Chondrocyte (in vitro differentiated cells): ENCODE data around the gene CCDC136. TPM values are rescaled to one million over a fixed set of nuclear protein-coding genes. Genes with fewer than 3 reads are reported as not detected.

Experiments used
- DNase-seq: peaks from one replicate; pipeline ENCODE4 v3.0.0; 2021; ENCODE audit warnings: mixed read lengths, low spot score
- H3K27ac Mint-ChIP-seq: one replicate; pipeline ENCODE4 v1.8.0; 2021; ENCODE audit warnings: mild to moderate bottlenecking, moderate library complexity, mixed read lengths; ENCODE audit not compliant: unreplicated experiment
- H3K27me3 Mint-ChIP-seq: 2 replicates; pipeline ENCODE4 v1.8.0; 2021; ENCODE audit warnings: low read depth, mixed read lengths
- H3K36me3 Mint-ChIP-seq: 2 replicates; pipeline ENCODE4 v1.8.0; 2021; ENCODE audit warnings: low read depth, mixed read lengths
- H3K4me1 Mint-ChIP-seq: 2 replicates; pipeline ENCODE4 v1.8.0; 2021; ENCODE audit warnings: low read depth, mild to moderate bottlenecking, mixed read lengths
- H3K4me3 Mint-ChIP-seq: one replicate; pipeline ENCODE4 v1.8.0; 2021; ENCODE audit warnings: mild to moderate bottlenecking, moderate library complexity, mixed read lengths; ENCODE audit not compliant: unreplicated experiment
- H3K9me3 Mint-ChIP-seq: 2 replicates; pipeline ENCODE4 v1.8.0; 2021; ENCODE audit warnings: low read depth, mixed read lengths
- total RNA-seq: library from RNA; stranded (reverse); gene quantifications from 3 replicates; pipeline ENCODE4 v1.2.1, GENCODE V29; 2021
- TF ChIP-seq, protein P1 (sequence below): fragments of 200-600 bp; sonication (generic); IDR thresholded peaks from 2 replicates; pipeline ENCODE4 v1.5.0; 2021; ENCODE audit warnings: antibody characterized with exemption, mild to moderate bottlenecking, moderate library complexity

CCDC136 gene
- total RNA-seq, 1 donor from 2014 or later = 8.5 TPM

DNA sequence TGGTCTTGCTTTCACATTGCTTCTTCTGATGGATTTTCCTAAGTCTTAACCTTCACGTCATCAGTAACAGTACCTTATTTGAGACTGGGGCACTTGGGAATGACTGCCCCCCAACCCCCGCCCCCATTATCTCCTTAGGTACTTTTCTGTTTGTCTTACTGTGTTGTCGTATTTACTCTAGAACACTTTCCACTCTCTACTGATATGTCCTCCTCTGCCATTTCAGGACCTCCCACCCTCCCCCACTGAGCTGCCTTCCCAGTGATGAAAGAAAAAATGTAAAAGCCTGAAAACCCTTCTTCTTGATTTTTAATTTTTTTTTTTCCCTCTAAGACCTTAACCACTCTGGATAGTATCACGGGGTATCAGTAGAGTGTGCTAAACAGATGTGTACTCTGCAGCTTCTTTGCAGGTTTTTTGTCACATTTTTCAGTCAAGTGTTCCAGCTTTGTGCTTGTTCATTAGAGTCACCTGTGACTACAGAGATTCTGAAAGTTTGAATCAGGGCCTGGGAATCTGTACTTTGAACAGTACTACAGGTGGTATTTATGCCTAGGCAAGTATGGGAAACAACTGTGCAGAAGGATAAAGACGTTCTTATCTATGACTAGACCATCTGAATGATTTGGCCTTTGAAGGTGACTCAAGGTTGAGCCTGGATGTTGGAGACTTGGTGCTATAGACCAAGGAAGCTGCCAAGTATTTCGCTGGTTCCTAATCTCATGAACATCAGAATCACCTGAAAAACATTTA, 44.3 kb upstream of the CCDC136 start:
- H3K4me1 Mint-ChIP-seq = peaks cover 62% of the 10 kb centered on the region
- no peak for DNase-seq
- H3K4me3 Mint-ChIP-seq = no peak overlapping the region
- TF ChIP-seq, protein P1, sequence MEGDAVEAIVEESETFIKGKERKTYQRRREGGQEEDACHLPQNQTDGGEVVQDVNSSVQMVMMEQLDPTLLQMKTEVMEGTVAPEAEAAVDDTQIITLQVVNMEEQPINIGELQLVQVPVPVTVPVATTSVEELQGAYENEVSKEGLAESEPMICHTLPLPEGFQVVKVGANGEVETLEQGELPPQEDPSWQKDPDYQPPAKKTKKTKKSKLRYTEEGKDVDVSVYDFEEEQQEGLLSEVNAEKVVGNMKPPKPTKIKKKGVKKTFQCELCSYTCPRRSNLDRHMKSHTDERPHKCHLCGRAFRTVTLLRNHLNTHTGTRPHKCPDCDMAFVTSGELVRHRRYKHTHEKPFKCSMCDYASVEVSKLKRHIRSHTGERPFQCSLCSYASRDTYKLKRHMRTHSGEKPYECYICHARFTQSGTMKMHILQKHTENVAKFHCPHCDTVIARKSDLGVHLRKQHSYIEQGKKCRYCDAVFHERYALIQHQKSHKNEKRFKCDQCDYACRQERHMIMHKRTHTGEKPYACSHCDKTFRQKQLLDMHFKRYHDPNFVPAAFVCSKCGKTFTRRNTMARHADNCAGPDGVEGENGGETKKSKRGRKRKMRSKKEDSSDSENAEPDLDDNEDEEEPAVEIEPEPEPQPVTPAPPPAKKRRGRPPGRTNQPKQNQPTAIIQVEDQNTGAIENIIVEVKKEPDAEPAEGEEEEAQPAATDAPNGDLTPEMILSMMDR = no peak
- peaks cover 26% of the 10 kb centered on the region for H3K36me3 Mint-ChIP-seq
- H3K27me3 Mint-ChIP-seq = no peaks in the 10 kb centered on the region
- H3K27ac Mint-ChIP-seq = peak overlapping the region; percentile 72
- H3K9me3 Mint-ChIP-seq = no peaks in the 10 kb centered on the region

DNA sequence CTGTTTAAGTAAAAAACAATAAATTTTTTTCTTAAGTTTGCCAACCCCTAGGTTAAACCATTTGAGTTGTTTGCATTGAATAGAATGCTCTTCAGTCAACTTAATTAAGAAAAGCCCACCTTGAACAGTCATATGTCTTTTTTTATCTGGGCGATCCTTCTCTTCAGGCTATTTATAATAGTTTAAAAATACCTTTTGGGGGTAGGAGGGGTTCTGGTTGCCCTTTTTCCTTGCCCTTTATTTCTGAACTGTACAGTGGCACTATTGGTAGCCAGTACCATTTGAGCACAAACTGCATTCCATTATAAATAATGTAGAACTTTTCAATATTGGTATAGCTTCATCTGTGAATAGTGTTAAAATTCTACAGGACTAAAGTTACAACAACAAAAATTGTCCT, 39.5 kb upstream of the CCDC136 start:
- H3K27me3 Mint-ChIP-seq = no peaks in the 10 kb centered on the region
- no peak overlapping the region for H3K27ac Mint-ChIP-seq
- peaks cover 37% of the 10 kb centered on the region for H3K36me3 Mint-ChIP-seq
- TF ChIP-seq, protein P1 = no peak
- H3K4me3 Mint-ChIP-seq = no peak overlapping the region
- H3K4me1 Mint-ChIP-seq = peaks cover 58% of the 10 kb centered on the region
- H3K9me3 Mint-ChIP-seq = no peaks in the 10 kb centered on the region
- no peak for DNase-seq

DNA sequence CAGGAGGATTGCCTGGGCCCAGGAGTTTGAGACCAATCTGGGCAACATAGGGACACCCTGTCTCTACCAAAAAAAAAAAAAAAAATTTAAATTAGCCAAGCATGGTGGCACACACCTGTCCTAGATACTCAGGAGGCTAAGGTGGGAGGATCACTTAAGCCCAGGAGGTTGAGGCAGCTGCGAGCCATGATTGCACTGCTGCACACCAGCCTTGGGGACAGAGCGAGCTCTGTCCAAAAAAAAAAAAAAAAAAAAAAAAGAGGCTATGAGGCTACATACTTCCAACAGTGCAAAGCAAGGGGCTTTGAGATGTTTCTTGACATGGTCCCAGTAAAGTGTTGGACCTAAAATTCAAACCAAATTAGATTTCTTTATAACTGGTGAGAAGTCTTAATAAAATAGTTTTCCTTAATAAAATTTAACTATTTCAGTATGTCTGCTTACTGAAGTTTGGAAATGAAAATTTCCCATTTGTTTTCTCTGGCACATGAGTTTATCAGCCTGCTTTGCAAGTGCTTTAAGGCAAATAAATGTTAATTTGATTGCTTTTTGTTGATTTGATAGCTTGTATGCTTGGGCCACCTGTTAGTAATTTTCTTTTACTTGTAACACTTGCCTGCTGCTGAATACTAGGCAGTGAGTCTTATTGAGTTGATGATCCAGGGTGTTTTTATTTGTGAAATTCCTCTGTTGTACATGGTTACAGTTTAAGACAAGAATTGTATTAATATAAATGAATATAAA, 36.5 kb upstream of the CCDC136 start:
- Mint-ChIP-seq H3K4me3 (no peak overlapping the region), H3K27ac (peak overlapping the region; percentile 80), H3K27me3 (no peaks in the 10 kb centered on the region), H3K9me3 (no peaks in the 10 kb centered on the region), H3K4me1 (peaks cover 51% of the 10 kb centered on the region), H3K36me3 (peaks cover 26% of the 10 kb centered on the region)
- DNase-seq = no peak
- TF ChIP-seq, protein P1 = no peak

DNA sequence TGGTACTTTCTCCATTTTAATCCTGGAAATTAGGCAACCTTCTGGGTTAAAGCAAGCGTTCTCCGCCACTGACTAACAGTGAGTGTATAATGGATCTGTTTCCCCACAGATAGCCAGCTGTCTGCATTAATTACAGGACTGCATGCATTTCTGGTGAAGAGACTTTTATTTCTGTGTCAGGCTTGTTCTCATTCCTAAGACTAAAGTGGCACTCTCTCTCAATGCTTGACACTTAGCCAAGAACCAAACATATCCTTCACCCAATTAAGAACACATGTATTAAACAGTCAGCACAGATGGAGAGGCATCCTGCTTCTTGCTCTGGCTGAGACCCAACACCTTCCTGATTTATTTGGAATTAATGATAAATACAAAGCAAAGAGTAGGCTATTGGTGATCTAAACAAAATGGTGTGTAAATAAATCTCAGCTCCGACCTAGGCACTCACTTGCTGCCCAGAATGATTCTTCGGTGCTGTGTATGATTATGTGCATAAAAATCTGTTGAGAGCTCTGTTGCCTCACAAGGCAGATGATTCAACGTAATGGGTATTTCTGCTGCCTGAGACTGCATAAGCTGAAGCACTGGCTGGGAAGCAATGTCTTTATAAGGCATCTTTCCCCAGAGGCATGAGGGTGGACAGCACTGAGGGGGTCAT, 35.8 kb upstream of the CCDC136 start:
- Mint-ChIP-seq H3K27me3 (no peaks in the 10 kb centered on the region), H3K36me3 (peaks cover 24% of the 10 kb centered on the region), H3K4me3 (peak overlapping the region; percentile 7), H3K4me1 (peaks cover 50% of the 10 kb centered on the region), H3K9me3 (no peaks in the 10 kb centered on the region), H3K27ac (peak overlapping the region; percentile 80)
- no peak for DNase-seq
- TF ChIP-seq, protein P1 = no peak

DNA sequence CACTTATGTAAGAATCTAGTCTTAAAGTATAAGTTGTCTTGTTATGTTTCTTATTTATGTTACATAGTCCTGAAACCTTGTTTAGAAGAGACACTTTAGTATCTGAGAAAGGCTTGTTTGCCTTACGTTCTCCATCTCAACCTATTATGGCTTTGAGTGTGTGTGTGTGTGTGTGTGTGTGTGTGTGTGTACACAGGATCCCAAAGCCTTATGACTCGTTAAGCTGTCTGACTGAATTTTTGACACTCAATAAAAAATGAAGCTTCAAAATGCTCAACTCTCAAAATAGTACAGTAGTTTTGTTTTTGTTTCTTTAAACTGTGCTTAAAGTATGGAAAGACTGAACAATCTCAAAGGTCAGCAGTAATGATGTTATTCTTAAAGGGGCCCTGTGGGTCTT, 34.6 kb upstream of the CCDC136 start:
- Mint-ChIP-seq H3K4me3 (peak overlapping the region; percentile 19), H3K36me3 (peaks cover 28% of the 10 kb centered on the region), H3K27ac (peak overlapping the region; percentile 80), H3K9me3 (no peaks in the 10 kb centered on the region), H3K27me3 (no peaks in the 10 kb centered on the region), H3K4me1 (peaks cover 55% of the 10 kb centered on the region)
- TF ChIP-seq, protein P1 = no peak
- DNase-seq = no peak
